GM23338 (cell line): ENCODE results near the gene CCDC24.

Source experiments
- CTCF ChIP-seq, 2 experiments: fragments of 200-600 bp in 1 of 2; sonication (generic) in 1 of 2; conservative IDR thresholded peaks; 2 replicates each; pipeline versions ENCODE4 v1.5.1 to v1.6.1; 2016 to 2017; ENCODE audit warnings: antibody characterized with exemption in 2 of 2, low read depth in 2 of 2, mild to moderate bottlenecking in 2 of 2, moderate library complexity in 1 of 2
- EZH2 ChIP-seq: fragments of 200-600 bp; sonication (generic); IDR thresholded peaks from one replicate; pipeline ENCODE4 v1.8.0; 2017; ENCODE audit warnings: antibody characterized with exemption, mild to moderate bottlenecking, low read depth; ENCODE audit not compliant: unreplicated experiment
- REST ChIP-seq: IDR thresholded peaks from one replicate; pipeline ENCODE4 v1.6.1; 2018; ENCODE audit warnings: antibody characterized with exemption; ENCODE audit not compliant: unreplicated experiment

GRCh38 chr1:44024031-44024902 is 32.9 kb downstream of the CCDC24 start:
- TF ChIP-seq REST (no peak), CTCF (conservative IDR thresholded peaks at IDR 0.05; ENCODE audit: low read depth in 2 of 2) (no peak), EZH2 (no peak)
